T47D (cell line): ENCODE data around the gene DUS4L.

Source experiments
- DNase-seq, 2 experiments: peaks; one replicate each; pipeline versions ENCODE4 v3.0.0 to v3.0.0-alpha.2; 2011 to 2012; ENCODE audit warnings: low read depth in 1 of 2, low spot score in 1 of 2
- JUND ChIP-seq: IDR thresholded peaks from 2 replicates; pipeline ENCODE4 v1.6.1; 2012; ENCODE audit warnings: low read depth
- in situ Hi-C: cut with HindIII; loops from 2 replicates; pipeline ENCODE4 v1.10.0; 2016; ENCODE audit warnings: low sequenced_read_pairs, low pct_unique_long_range_greater_than_20kb

The DUS4L gene

DNA sequence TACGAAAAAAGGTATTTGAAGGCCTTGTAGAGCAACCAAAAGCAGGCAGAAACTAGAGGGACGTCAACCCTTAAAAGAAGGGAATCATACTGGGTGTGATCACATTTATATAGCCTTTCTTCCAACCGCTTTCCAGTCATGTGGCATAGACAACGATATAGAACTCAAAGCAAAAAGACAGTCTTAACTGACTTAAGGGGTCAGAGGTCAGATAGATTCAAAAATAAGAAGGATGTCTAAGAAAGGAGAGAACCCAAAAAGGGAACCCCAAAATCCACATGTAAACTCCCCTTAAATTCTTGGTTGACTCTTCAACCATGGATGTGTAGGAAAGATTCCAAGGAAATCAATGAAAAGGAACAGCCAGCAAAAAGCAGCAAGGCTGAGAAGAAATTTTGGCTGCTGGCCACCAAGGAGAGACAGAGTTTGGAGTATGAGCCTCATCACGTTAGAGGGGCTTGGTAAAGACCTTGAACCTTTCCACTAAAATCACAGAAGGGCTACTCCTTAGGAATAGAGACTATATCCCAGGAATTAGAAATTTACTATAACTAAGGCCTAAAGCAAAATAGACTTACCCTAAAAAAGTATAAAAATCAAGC is 24.9 kb downstream of the DUS4L start:
- in situ Hi-C loops: no loop called here
- no peak for DNase-seq
- TF ChIP-seq JUND: no peak

GRCh38 chr7:107591421-107591820 is 27.6 kb downstream of the DUS4L start:
- DNase-seq: no peak
- in situ Hi-C loops: no loop called here
- TF ChIP-seq JUND: no peak

DNA sequence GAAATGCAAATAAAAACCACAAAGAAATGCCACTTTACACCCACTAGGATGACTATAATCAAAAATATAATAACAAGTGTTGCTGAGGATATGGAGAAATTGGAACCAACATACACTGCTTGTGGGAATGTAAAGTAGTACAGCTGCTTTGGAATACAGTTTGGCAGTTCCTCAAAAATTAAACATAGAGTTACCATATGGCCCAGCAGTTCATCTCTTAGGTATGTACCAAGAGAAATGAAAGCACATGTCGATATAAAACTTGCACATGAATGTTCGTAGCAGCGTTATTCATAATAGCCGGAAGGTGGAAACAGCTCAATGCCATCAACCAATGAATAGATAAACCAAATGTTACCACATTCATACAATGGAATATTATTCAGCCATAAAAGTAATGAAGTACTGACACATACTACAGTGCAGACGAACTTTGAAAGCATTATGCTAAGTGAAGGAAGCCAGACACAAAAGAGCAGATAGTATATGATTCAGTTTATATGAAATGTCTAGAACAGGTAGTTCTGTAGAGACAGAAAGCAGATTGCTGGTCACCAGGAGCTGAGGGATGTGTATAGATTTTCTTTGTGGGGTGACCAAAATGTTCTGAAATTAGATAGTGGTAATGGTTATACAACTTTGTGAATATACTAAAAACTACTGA is 28.7 kb downstream of the DUS4L start:
- DNase-seq: no peak
- in situ Hi-C loops: no loop called here
- TF ChIP-seq JUND: no peak

- no peak for TF ChIP-seq JUND
- in situ Hi-C loops: no loop called here
- no peak for DNase-seq
Measured at GRCh38 chr7:107593025-107593410, 29.2 kb downstream of the DUS4L start.

DNA sequence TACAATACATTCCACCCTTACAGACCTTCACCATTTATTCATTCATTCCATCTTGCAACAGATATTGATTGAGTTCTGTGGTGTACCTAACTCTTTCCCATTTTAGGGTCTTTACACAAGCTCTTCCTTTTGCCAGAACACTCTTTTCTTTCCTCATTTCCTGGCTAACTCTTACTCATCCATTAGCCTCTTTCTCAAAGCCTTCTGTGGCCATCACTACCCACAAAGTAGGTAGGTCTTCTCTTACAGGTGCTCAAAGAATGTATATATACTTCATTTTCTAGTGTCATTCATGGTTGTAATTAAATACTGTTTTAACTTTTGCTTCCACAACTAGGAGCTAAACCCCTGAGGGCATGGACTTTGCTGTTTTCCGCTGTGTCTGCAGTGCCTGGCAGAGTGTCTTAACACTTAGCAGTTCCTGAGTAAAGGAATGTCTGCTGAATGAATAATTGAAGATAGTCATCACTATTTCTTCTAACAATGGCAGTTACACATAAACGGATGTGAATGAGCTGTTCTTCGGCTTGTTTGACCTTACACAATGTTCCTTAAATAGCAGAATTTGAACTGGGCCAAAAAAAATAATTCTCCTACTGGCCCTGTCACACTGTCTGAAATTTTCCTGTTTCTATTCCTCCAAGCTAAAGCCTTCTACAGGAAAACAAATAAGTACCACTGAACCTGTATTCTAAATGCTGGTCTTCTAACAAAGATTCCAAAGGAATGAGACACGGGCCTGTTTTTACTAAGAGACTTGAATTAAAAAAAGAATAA is 31.4 kb downstream of the DUS4L start:
- TF ChIP-seq JUND: no peak
- DNase-seq: peak in 1 of 2 experiments; percentile 21
- in situ Hi-C loops: no loop called here

GRCh38 chr7:107596881-107597581 is 33.3 kb downstream of the DUS4L start:
- no peak for TF ChIP-seq JUND
- no peak for DNase-seq
- in situ Hi-C loops: no loop called here

DNA sequence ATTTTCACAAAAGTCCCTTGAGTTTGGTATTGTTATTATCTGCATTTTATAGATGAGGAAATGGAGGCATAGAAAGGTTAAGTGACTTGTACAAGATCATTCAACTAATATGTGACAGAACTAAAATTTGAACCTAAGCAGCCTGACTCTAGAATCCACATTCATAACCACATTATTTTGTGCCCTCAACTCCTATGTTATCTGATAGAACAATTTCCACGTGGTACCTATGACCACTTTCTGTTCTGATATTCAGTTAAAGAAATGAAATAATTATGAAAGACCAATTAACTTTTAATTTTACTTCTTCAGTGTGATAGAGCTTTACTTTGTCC is 33.8 kb downstream of the DUS4L start:
- in situ Hi-C loops: no loop called here
- no peak for DNase-seq
- TF ChIP-seq JUND: no peak

- DNase-seq: no peak
- TF ChIP-seq JUND: no peak
- in situ Hi-C loops: no loop called here
Measured at GRCh38 chr7:107597953-107598352, 34.2 kb downstream of the DUS4L start.

DNA sequence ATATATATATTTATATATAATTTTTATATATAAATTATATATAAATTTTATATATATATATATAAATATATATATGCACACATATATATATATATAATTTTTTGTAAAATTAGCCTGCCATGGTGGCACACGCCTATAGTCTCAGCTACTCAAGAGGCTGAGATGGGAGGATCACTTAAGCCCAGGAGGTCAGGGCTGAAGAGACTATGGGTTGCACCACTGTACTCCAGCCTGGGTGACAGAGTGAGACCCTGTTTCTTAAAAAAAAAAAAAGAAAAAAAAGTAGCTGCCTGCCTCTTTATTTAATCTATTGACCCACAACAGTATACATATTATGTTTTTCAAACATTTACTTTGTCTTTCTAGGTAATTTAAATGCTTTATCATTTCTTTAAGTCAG is 35.5 kb downstream of the DUS4L start:
- in situ Hi-C loops: no loop called here
- TF ChIP-seq JUND: no peak
- DNase-seq: no peak

DNA sequence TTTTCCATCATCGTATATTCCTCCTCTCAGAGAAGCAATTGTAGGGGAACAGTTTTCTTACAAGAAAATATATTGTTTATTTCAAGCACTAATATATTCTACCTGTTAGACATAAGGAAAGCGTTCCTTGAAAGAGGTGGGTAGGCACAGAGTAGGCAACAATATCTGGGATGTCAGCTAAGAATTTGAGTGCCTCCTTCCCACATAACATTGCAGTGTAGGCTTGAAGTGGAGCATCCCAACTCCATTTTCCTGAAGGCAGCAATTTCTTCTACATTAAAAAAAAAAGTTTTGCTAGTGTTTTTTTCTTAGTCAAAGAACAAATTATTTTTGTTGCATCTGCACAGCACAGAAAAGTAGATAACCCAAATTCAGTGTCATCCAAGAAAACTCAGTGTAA is 37.0 kb downstream of the DUS4L start:
- in situ Hi-C loops: no loop called here
- no peak for TF ChIP-seq JUND
- DNase-seq: no peak

DNA sequence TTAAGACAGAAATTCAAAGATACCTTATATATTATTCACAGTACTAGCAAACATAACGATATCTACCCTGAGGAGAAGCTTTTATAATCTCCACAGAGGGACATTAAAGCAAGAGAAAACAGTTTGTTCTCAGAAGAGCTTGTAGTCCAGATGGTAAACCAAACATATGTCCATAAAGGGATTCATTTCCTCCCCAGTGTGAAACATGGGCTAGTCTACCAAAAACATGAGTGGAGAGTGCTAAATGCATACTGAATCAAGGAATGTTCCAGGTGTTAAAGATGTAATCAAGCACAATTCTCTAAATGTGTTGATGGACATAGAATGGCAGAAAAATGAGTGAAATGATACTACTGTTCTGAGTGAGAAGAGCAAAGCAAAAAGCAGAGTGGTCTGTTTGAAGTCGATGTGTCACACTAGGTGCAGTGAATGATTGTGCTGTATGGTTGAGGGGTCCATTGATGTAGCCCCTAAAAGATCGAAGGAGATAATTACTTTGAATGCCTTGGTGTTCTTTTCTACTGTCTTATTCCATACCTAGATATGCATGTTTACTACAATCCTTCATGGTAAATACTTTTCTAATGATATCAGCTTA is 41.5 kb downstream of the DUS4L start:
- in situ Hi-C loops: no loop called here
- TF ChIP-seq JUND: no peak
- no peak for DNase-seq

DNA sequence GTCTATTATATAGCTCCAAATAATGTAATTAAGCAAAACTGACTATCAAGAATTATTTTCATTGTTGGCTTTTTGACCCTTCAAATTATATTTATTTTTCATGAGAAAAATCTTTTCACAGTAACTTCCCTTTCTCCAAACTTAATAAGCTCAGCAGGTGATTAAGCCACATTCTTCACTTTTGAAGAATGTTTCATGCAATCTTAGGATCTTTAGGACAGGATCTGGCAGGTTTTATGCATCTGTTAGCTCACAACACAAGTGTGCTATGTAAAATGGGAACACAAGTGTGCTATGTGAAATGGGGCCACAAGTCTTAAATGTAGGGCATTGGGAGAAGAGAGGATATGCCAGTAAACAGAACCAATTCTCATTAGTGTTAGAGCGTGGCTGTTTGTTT is 42.5 kb downstream of the DUS4L start:
- no peak for TF ChIP-seq JUND
- in situ Hi-C loops: no loop called here
- DNase-seq: no peak

- DNase-seq: no peak
- in situ Hi-C loops: no loop called here
- no peak for TF ChIP-seq JUND
Measured at GRCh38 chr7:107609811-107610261, 46.1 kb downstream of the DUS4L start.
